WTC11 (cell line): ENCODE data around the gene TTC36. TPM values are rescaled to one million over a fixed set of nuclear protein-coding genes. Genes with fewer than 3 reads are reported as not detected.

Experiments used
- total RNA-seq: library from RNA; stranded (reverse); gene quantifications from 3 replicates; pipeline ENCODE4 v1.2.3, GENCODE V29; 2021

The TTC36 gene
- total RNA-seq, 1 experiment from 2014 or later = 0.70 TPM

Other genes starting within 250 kb of the TTC36 start
- gene CD3E, start 222.7 kb upstream of the TTC36 start, total RNA-seq = 0.85 to 1.0 TPM (median 0.87 TPM) in 3 replicates
- 0.33 to 1.3 TPM (median 0.89 TPM) in 3 replicates for gene CD3D, start 184.8 kb upstream of the TTC36 start, total RNA-seq
- gene CD3G, start 183.1 kb upstream of the TTC36 start, total RNA-seq = 0.20 to 0.27 TPM (median 0.23 TPM) in 3 replicates
- 28.9 to 31.7 TPM (median 31.0 TPM) in 3 replicates for gene UBE4A, start 167.9 kb upstream of the TTC36 start, total RNA-seq
- 236 to 251 TPM (median 239 TPM) in 3 replicates for gene ATP5MG, start 125.9 kb upstream of the TTC36 start, total RNA-seq
- gene KMT2A, start 91.0 kb upstream of the TTC36 start, total RNA-seq = 54.0 to 59.1 TPM (median 54.8 TPM) in 3 replicates
- 19.1 to 21.6 TPM (median 19.7 TPM) in 3 replicates for gene TMEM25, start 3.7 kb downstream of the TTC36 start, total RNA-seq
- 6.2 to 11.1 TPM (median 10.9 TPM) in 3 replicates for gene IFT46, start 38.5 kb downstream of the TTC36 start, total RNA-seq
- 134 to 154 TPM (median 141 TPM) in 3 replicates for gene ARCN1, start 44.9 kb downstream of the TTC36 start, total RNA-seq
- 70.4 to 83.1 TPM (median 71.5 TPM) in 3 replicates for gene PHLDB1, start 80.1 kb downstream of the TTC36 start, total RNA-seq
- 0.09 TPM in 1 of 3 replicates, not detected in the others for gene TREH, start 152.2 kb downstream of the TTC36 start, total RNA-seq